Loucy (cell line): ENCODE data around the gene RIPOR3.
"Not testable (repeated sequence)": the region's sequence is repeated elsewhere in the genome, so short reads cannot be mapped to it uniquely, and the experiment has no call there.

Source experiments
- CTCF ChIP-seq: fragments of 200-600 bp; sonication (generic); conservative IDR thresholded peaks from 2 replicates; pipeline ENCODE4 v1.5.1; 2014; ENCODE audit warnings: mild to moderate bottlenecking, antibody characterized with exemption, low read length
- EZH2phosphoT487 ChIP-seq: fragments of 200-600 bp; IDR thresholded peaks from 2 replicates; pipeline ENCODE4 v1.6.1; 2018; ENCODE audit warnings: antibody characterized with exemption, mild to moderate bottlenecking, moderate library complexity, borderline replicate concordance

- TF ChIP-seq CTCF, EZH2phosphoT487: not testable (repeated sequence)
These were observed 12.5 kb upstream of the RIPOR3 start for GRCh38 chr20:50703651-50704438.
